Bronchial epithelial cell (primary cell): ENCODE results near the gene MYLIP. TPM values are rescaled to one million over a fixed set of nuclear protein-coding genes. Genes with fewer than 3 reads are reported as not detected.
"Not testable (repeated sequence)": the region's sequence is repeated elsewhere in the genome, so short reads cannot be mapped to it uniquely, and the experiment has no call there.

Experiments used
- DNase-seq: peaks from one replicate; pipeline ENCODE4 v3.0.0-alpha.2; 2010; ENCODE audit warnings: low read depth
- FAIRE-seq: peaks from 2 replicates; lab custom pipeline; 2011; peaks lifted over from hg19 to GRCh38; lab: Jason Lieb, UNC
- H3K27me3 ChIP-seq: 2 replicates; pipeline ENCODE4 v1.5.1; 2011; ENCODE audit warnings: low read length; ENCODE audit not compliant: control insufficient read depth, insufficient read depth
- H3K36me3 ChIP-seq: 2 replicates; pipeline ENCODE4 v1.5.1; 2011; ENCODE audit warnings: low read length; ENCODE audit not compliant: control insufficient read depth, insufficient read depth
- H3K4me3 ChIP-seq: 2 replicates; pipeline ENCODE4 v1.5.1; 2011; ENCODE audit warnings: mild to moderate bottlenecking, low read depth, low read length, control low read depth
- total RNA-seq: library from RNA; depleted of rRNA; stranded (reverse); fragments of >200 nt; gene quantifications from 2 replicates; pipeline ENCODE4 v1.2.1, GENCODE V29; 2014
- TF ChIP-seq, protein P1 (sequence below): IDR thresholded peaks from 2 replicates; pipeline ENCODE4 v1.5.1; 2011; ENCODE audit warnings: mild to moderate bottlenecking, moderate library complexity, low read length, control low read depth, inconsistent platforms; ENCODE audit not compliant: insufficient read depth, severe bottlenecking

Gene MYLIP
- total RNA-seq, 1 donor from 2014 or later, result 8.2 TPM

GRCh38 chr6:16174416-16175078 lies 45.7 kb downstream of the MYLIP start:
- Histone ChIP-seq H3K36me3 (no peaks in the 10 kb centered on the region), H3K4me3 (no peak overlapping the region), H3K27me3 (no peaks in the 10 kb centered on the region)
- no peak for FAIRE-seq
- no peak for DNase-seq
- TF ChIP-seq, protein P1, sequence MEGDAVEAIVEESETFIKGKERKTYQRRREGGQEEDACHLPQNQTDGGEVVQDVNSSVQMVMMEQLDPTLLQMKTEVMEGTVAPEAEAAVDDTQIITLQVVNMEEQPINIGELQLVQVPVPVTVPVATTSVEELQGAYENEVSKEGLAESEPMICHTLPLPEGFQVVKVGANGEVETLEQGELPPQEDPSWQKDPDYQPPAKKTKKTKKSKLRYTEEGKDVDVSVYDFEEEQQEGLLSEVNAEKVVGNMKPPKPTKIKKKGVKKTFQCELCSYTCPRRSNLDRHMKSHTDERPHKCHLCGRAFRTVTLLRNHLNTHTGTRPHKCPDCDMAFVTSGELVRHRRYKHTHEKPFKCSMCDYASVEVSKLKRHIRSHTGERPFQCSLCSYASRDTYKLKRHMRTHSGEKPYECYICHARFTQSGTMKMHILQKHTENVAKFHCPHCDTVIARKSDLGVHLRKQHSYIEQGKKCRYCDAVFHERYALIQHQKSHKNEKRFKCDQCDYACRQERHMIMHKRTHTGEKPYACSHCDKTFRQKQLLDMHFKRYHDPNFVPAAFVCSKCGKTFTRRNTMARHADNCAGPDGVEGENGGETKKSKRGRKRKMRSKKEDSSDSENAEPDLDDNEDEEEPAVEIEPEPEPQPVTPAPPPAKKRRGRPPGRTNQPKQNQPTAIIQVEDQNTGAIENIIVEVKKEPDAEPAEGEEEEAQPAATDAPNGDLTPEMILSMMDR, result no peak

GRCh38 chr6:16176600-16176999 lies 47.7 kb downstream of the MYLIP start:
- not testable (repeated sequence) for H3K4me3 ChIP-seq, H3K27me3 ChIP-seq

DNA sequence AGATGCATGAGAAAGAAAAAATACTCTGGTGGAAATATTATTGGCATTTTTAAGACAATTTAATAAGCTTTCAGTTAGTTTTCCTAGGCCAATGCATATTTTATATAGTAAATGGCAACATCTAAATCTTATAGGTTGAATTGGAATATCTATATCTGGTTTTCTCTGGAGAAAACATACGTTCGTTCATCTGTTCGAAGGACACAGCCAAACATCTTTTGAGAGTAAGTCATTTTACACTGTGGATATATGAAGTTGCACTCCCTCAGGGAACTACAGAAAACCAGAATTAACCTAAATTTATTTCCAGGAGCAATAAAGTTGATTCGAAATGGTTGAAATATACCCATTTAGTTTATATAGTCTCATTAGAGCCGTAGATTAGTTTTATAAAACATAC lies 49.0 kb downstream of the MYLIP start:
- Histone ChIP-seq H3K27me3 (peaks cover 2% of the 10 kb centered on the region), H3K4me3 (no peak overlapping the region), H3K36me3 (no peaks in the 10 kb centered on the region)
- DNase-seq (no peak), FAIRE-seq (no peak)
- TF ChIP-seq, protein P1, result no peak

More at GRCh38 chr6:16176600-16176999, 47.7 kb downstream of the MYLIP start:
- H3K36me3 ChIP-seq, FAIRE-seq, DNase-seq: not testable (repeated sequence)

GRCh38 chr6:16178351-16178750 lies 49.5 kb downstream of the MYLIP start:
- FAIRE-seq, result no peak
- TF ChIP-seq, protein P1, result no peak
- Histone ChIP-seq H3K27me3 (peaks cover 2% of the 10 kb centered on the region), H3K36me3 (no peaks in the 10 kb centered on the region), H3K4me3 (no peak overlapping the region)
- no peak for DNase-seq

- TF ChIP-seq, protein P1, result no peak
- no peaks in the 10 kb centered on the region for H3K36me3 ChIP-seq
- DNase-seq, result no peak
- no peak for FAIRE-seq
- no peak overlapping the region for H3K4me3 ChIP-seq
- H3K27me3 ChIP-seq, result peaks cover 2% of the 10 kb centered on the region
Observed at GRCh38 chr6:16179063-16179462, 50.2 kb downstream of the MYLIP start.

GRCh38 chr6:16179970-16180431 lies 51.1 kb downstream of the MYLIP start:
- DNase-seq, result no peak
- Histone ChIP-seq H3K4me3 (no peak overlapping the region), H3K36me3 (no peaks in the 10 kb centered on the region), H3K27me3 (peaks cover 2% of the 10 kb centered on the region)
- no peak for FAIRE-seq
- TF ChIP-seq, protein P1, result no peak
